Erythroblast (primary cell): ENCODE data around the gene SIRT7.
"Not testable (repeated sequence)": the region's sequence is repeated elsewhere in the genome, so short reads cannot be mapped to it uniquely, and the experiment has no call there.

ENCODE experiments used
- GATA1 ChIP-seq: IDR thresholded peaks from 2 replicates; pipeline ENCODE4 v1.6.1; 2011; ENCODE audit warnings: low read depth, mild to moderate bottlenecking, control low read depth, low read length, moderate library complexity
- POLR2A ChIP-seq: IDR thresholded peaks from 2 replicates; pipeline ENCODE4 v1.6.1; 2011; ENCODE audit warnings: mild to moderate bottlenecking, low read length

DNA sequence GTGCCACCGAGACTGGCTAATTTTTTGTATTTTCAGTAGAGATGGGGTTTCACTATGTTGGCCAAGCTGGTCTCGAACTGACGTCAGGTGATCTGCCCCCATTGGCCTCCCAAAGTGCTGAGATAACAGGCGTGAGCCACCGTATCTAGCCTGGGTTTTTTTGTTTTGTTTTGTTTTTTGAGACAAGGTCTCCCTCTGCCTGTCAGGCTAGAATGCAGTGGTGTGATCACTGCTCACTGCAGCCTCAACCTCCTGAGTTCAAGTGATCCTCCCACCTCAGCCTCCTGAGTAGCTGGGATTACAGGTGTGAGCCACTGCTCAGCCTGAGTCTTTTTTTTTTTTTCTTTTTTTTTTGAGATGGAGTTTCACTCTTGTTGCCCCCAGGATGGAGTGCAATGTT lies 35.5 kb upstream of the SIRT7 start:
- not testable (repeated sequence) for TF ChIP-seq POLR2A, GATA1
